COLO668 (cell line): Measurements from ENCODE around the gene TRPM8.

Source experiments
- DNase-seq: peaks from one replicate; lab custom pipeline; 2025; ENCODE audit not compliant: unreplicated experiment; lab: John Stamatoyannopoulos, UW

The TRPM8 gene

GRCh38 chr2:233999182-233999581 is 82.0 kb downstream of the TRPM8 start:
- DNase-seq, result no peak

- DNase-seq, result no peak
Measured at GRCh38 chr2:234001380-234002160, 84.4 kb downstream of the TRPM8 start.

GRCh38 chr2:234002281-234002680 is 85.1 kb downstream of the TRPM8 start:
- no peak for DNase-seq

GRCh38 chr2:234003972-234004617 is 86.9 kb downstream of the TRPM8 start:
- no peak for DNase-seq

- no peak for DNase-seq
Measured at GRCh38 chr2:234005126-234005525, 88.0 kb downstream of the TRPM8 start.

- no peak for DNase-seq
Measured at GRCh38 chr2:234006501-234006900, 89.3 kb downstream of the TRPM8 start.

- DNase-seq, result no peak
Measured at GRCh38 chr2:234014427-234014826, 97.3 kb downstream of the TRPM8 start.

GRCh38 chr2:234015861-234016260 is 98.7 kb downstream of the TRPM8 start:
- DNase-seq, result no peak

GRCh38 chr2:234019896-234020295 is 102.7 kb downstream of the TRPM8 start:
- no peak for DNase-seq

GRCh38 chr2:234020332-234020731 is 103.2 kb downstream of the TRPM8 start:
- no peak for DNase-seq

- DNase-seq, result no peak
Measured at GRCh38 chr2:234022424-234022823, 105.3 kb downstream of the TRPM8 start.

- no peak for DNase-seq
Measured at GRCh38 chr2:234024304-234024703, 107.1 kb downstream of the TRPM8 start.

- no peak for DNase-seq
Measured at GRCh38 chr2:234025466-234025865, 108.3 kb downstream of the TRPM8 start.

GRCh38 chr2:234025891-234026401 is 108.8 kb downstream of the TRPM8 start:
- no peak for DNase-seq

- no peak for DNase-seq
Measured at GRCh38 chr2:234026693-234027254, 109.6 kb downstream of the TRPM8 start.

GRCh38 chr2:234027641-234028040 is 110.5 kb downstream of the TRPM8 start:
- no peak for DNase-seq

GRCh38 chr2:234029150-234029733 is 112.1 kb downstream of the TRPM8 start:
- no peak for DNase-seq

GRCh38 chr2:234031207-234031606 is 114.0 kb downstream of the TRPM8 start:
- DNase-seq, result no peak

GRCh38 chr2:234032279-234032856 is 115.2 kb downstream of the TRPM8 start:
- no peak for DNase-seq

GRCh38 chr2:234033174-234033573 is 116.0 kb downstream of the TRPM8 start:
- no peak for DNase-seq

GRCh38 chr2:234033885-234034284 is 116.7 kb downstream of the TRPM8 start:
- DNase-seq, result no peak
